Esophagus squamous epithelium (tissue), 4 donors: ENCODE results near the gene MCM9.

Experiments
- CTCF ChIP-seq, 6 experiments: fragments of 450-650 bp in 4 of 6; fragments of 200-600 bp in 2 of 6; sonication (generic) in 2 of 6; IDR thresholded peaks; one replicate each; pipeline ENCODE4 v1.5.1; 2016 to 2019; ENCODE audit warnings: antibody characterized with exemption in 6 of 6, mild to moderate bottlenecking in 4 of 6, moderate library complexity in 4 of 6
- POLR2A ChIP-seq, 4 donors: fragments of 450-650 bp; IDR thresholded peaks; one replicate each; pipeline ENCODE4 v1.6.1; 2017; ENCODE audit warnings: antibody characterized with exemption in 4 of 4, mild to moderate bottlenecking in 4 of 4, moderate library complexity in 3 of 4

GRCh38 chr6:118899948-118900347, 35.0 kb downstream of the MCM9 start:
- TF ChIP-seq POLR2A (IDR thresholded peaks at IDR 0.05) (no peak), CTCF (IDR thresholded peaks at IDR 0.05) (no peak)
